ENCODE data around the gene ZNF593OS.

The ZNF593OS gene

DNA sequence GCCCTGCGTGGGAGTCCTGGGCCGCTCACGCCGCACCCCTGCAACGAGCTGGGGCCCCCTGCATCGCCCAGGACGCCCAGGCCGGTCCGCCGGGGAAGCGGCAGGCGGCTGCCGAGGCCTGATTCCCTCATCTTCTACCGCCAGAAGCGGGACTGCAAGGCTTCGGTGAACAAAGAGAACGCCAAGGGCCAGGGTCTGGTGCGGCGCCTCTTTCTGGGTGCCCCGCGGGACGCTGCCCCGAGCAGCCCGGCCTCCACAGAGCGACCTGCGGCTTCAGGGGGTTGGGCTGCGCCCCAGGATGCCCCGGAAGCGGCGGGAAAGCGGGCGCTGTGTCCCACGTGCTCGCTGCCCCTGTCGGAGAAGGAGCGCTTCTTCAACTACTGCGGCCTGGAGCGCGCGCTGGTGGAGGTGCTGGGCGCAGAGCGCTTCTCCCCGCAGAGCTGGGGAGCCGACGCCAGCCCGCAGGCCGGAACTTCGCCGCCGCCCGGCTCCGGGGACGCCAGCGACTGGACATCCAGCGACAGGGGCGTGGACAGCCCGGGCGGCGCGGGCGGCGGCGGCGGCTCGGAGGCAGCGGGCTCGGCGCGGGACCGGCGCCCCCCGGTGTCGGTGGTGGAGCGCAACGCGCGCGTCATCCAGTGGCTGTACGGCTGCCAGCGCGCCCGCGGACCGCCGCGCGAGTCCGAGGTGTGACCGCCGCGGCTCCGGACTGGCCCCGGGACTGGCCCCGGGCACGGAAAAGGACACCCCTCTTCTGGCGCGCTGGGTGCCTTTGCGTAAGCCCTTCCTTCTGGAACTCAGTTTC lies 10.0 kb downstream of the ZNF593OS start:
- TF ChIP-seq, protein P1, sequence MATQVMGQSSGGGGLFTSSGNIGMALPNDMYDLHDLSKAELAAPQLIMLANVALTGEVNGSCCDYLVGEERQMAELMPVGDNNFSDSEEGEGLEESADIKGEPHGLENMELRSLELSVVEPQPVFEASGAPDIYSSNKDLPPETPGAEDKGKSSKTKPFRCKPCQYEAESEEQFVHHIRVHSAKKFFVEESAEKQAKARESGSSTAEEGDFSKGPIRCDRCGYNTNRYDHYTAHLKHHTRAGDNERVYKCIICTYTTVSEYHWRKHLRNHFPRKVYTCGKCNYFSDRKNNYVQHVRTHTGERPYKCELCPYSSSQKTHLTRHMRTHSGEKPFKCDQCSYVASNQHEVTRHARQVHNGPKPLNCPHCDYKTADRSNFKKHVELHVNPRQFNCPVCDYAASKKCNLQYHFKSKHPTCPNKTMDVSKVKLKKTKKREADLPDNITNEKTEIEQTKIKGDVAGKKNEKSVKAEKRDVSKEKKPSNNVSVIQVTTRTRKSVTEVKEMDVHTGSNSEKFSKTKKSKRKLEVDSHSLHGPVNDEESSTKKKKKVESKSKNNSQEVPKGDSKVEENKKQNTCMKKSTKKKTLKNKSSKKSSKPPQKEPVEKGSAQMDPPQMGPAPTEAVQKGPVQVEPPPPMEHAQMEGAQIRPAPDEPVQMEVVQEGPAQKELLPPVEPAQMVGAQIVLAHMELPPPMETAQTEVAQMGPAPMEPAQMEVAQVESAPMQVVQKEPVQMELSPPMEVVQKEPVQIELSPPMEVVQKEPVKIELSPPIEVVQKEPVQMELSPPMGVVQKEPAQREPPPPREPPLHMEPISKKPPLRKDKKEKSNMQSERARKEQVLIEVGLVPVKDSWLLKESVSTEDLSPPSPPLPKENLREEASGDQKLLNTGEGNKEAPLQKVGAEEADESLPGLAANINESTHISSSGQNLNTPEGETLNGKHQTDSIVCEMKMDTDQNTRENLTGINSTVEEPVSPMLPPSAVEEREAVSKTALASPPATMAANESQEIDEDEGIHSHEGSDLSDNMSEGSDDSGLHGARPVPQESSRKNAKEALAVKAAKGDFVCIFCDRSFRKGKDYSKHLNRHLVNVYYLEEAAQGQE (IDR thresholded peaks at IDR 0.05; ENCODE audit: insufficient read depth in 1 of 2, low read depth in 2 of 2, low read length in 2 of 2) = no peak
- no peak for TF ChIP-seq FOXP2 (optimal IDR thresholded peaks at IDR 0.05; ENCODE audit: borderline replicate concordance, extremely low read depth, extremely low read length, insufficient read depth)
- no peak for TF ChIP-seq POLR2AphosphoS5 (IDR thresholded peaks at IDR 0.05; ENCODE audit: low read depth, low read length)
- no peak for TF ChIP-seq SIN3A (IDR thresholded peaks at IDR 0.05; ENCODE audit: borderline replicate concordance, insufficient read depth, low read length)
- TF ChIP-seq TAF1 (IDR thresholded peaks at IDR 0.05; ENCODE audit: borderline replicate concordance, insufficient read depth, low read length) = no peak

DNA sequence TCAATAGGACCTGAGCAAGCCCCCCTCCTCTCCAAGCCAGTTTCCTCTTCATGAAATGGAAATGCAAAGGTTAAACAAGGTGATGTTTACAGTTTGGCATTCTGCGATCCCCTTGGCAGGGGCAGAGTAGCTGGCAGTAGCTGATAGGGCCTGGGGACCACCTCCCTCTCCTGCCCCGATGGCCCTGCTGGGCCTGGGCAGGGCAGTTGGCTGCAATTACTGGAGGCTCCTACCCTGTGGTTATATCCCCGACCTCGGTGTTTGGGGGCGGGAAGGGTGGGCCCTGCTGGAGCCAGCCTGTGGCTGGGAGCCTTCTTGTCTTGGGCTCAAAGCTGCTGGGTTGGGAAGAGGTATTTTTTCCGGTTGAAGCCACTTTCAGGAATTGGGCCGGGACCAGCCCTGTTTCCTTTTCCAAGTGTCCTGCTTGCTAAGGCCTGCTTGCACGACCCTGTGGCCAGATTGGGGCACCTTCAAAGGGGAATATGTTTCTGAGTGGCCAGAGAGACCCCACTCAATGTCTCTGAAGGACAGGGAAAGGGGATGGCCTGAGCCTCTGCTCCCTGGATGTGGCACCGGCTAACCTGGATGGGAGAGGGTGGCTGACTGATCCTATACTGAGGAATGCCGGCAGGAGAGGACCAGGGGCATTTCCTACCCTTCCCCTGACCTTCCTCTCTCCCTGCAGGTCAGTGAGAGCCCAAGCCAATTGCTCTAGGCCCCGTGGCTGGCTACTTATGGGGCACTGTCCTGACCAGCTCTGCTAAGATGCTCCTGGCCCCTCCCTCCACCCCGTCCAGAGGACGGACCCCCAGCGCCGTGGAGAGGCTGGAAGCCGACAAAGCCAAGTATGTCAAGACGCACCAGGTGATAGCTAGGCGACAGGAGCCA lies 10.9 kb downstream of the ZNF593OS start:
- TF ChIP-seq, protein P1 (IDR thresholded peaks at IDR 0.05; ENCODE audit: insufficient read depth in 1 of 2, low read depth in 2 of 2, low read length in 2 of 2) = no peak
- no peak for TF ChIP-seq FOXP2 (optimal IDR thresholded peaks at IDR 0.05; ENCODE audit: borderline replicate concordance, extremely low read depth, extremely low read length, insufficient read depth)
- no peak for TF ChIP-seq SIN3A (IDR thresholded peaks at IDR 0.05; ENCODE audit: borderline replicate concordance, insufficient read depth, low read length)
- no peak for TF ChIP-seq TAF1 (IDR thresholded peaks at IDR 0.05; ENCODE audit: borderline replicate concordance, insufficient read depth, low read length)
- no peak for TF ChIP-seq POLR2AphosphoS5 (IDR thresholded peaks at IDR 0.05; ENCODE audit: low read depth, low read length)

DNA sequence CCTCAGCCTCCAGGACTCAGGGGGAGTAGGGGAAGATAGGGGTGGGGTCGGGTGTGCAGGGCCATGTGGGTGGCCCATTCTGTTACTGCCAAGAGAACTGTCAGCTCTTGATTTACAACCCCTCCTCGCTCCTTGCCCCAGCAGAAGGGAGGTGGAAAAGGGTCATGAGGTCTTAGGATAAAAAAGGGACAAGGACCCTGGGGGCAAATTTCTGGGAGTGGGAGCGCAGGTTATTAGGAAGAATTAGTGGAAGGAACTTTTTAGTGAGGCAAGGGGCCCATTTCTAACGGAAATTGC lies 11.9 kb downstream of the ZNF593OS start:
- TF ChIP-seq, protein P1 (IDR thresholded peaks at IDR 0.05; ENCODE audit: insufficient read depth in 1 of 2, low read depth in 2 of 2, low read length in 2 of 2) = no peak
- no peak for TF ChIP-seq FOXP2 (optimal IDR thresholded peaks at IDR 0.05; ENCODE audit: borderline replicate concordance, extremely low read depth, extremely low read length, insufficient read depth)
- TF ChIP-seq TAF1 (IDR thresholded peaks at IDR 0.05; ENCODE audit: borderline replicate concordance, insufficient read depth, low read length) = no peak
- TF ChIP-seq POLR2AphosphoS5 (IDR thresholded peaks at IDR 0.05; ENCODE audit: low read depth, low read length) = no peak
- TF ChIP-seq SIN3A (IDR thresholded peaks at IDR 0.05; ENCODE audit: borderline replicate concordance, insufficient read depth, low read length) = no peak

DNA sequence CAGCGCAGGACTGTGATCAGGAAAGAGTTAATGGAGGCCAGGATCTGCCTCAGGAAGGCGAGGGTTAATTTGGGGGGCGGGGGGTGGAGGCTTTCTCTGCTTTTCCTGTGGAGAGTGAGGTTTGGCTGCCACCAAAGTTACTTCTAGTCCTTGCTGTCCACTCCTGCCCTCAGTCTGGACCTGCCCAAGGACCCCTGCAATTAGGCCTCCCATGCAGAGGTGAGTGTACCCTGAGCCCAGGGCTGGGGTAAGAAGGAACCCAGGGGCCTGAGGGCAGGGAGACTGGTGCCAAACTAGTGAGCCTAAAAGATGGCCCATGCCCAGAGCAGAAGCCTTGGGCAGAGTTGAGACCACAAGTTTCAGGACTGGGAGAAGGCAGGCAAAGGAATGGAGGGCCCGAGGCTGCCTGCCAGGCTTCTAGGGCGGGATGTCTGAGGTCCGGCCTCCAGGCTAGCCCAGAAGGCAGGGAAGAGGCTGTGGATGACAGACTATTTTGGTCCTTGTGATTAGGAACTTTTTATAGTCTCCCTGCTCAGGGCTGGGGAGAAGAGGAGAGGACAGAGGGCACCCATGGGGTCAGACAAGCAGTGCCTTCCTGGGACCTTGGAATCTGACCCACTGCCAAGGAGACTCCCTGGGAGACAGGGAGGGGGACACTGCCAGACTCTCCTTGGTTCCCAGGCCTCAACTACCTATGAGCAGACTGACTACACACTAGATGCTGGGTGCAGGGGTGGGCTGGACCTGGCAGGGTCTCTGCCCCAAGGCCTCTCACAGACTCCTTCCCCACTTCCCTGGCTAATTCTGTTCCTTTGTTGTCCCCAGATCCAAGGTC lies 12.5 kb downstream of the ZNF593OS start, which contains the start of gene FAM110D:
TSS of gene FAM110D (plus strand) at position 172 of the 835 bp plus-strand sequence. CDS start 2,213 bp downstream, outside the sequence.
- TF ChIP-seq TAF1 (IDR thresholded peaks at IDR 0.05; ENCODE audit: borderline replicate concordance, insufficient read depth, low read length) (no peak), POLR2AphosphoS5 (IDR thresholded peaks at IDR 0.05; ENCODE audit: low read depth, low read length) (peak; percentile 59; the same call in 1 of the 2 replicates)
